UCSD-AML1 (cell line): ENCODE measurements around the gene CACNA2D4.

Source experiments
- DNase-seq: peaks from one replicate; lab custom pipeline; 2025; ENCODE audit not compliant: unreplicated experiment; lab: John Stamatoyannopoulos, UW

CACNA2D4 gene

DNA sequence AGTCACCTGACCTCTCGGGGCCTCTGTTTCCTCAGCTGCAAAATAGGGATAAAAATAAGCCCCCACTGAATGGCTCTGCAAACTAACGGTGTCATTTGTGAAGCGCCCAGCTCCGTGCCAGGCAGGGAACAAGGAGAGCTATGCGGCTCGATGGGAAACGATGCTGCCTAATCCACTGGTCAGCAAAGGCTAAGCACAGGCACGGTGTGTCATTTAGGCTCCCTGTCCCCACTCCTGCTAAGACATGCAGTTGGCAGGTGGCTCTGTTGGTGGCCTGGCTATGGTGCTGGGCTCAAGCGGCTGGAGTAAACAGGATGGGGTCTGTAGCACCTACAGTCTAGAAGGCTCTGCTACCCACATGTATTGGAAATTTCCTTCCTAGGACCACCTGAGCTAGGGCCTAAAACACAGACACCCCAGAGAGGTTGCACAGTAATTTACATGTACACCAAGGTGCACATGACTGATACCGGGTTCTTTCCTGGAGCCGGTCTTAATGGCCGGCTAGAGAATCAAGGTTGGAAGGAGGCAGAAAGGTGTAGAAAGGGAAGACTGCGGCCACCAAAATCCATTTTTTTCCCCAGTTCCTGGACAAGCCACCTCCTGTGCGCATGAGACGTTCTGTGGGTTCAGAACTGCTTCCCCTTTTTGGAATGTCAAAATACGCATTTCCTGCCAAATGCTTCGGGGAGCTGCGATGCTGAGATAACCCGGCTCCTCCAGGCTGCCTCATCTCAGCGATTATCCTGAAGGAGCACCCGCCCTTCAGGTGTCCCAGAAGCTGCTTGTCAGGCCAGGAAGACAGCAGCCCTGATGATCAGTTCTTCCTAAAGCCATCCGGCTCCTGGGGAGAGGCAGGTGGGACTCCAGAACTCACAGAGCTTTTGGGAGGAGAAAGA, 1.0 kb downstream of the CACNA2D4 start:
- DNase-seq, result peak; percentile 75

DNA sequence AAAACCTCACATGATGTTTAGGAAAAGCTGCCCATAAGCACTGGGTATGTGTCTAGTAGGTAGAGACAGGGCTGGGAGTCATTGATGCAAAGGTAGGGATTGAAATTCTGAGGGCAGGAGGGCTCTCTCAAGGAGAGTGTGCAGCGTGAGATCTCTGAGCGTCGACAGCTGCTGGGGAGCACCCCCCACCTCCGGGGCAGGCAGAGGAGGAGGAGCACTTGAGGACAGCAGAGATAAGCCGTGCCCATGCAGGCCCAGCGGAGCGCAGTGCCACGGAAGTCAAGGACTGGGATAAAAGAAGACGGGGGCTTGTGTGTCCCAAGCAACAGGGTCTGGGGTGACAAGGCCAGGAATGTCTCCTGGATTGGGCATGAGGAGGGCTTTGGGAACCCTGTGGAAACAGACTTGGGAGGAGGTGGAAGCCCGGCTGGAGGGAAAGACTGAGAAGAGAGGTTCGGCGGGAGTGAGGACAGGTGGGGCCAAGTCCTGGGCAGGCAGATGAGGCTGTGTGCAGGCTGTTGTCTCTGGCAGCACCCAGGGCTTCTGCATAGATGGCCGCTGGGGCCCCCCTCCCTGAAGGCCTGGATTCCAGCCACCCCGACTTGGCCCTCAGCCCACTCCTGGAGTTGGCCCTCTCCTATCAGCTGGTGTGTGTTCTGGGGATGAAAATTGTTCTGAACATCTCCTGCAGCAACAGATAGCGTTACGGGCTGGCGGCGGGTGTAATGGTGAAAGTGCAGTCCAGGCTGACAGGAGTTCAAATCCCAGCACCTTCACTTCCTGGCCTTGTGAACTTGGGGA, 1.9 kb downstream of the CACNA2D4 start:
- DNase-seq, result no peak

DNA sequence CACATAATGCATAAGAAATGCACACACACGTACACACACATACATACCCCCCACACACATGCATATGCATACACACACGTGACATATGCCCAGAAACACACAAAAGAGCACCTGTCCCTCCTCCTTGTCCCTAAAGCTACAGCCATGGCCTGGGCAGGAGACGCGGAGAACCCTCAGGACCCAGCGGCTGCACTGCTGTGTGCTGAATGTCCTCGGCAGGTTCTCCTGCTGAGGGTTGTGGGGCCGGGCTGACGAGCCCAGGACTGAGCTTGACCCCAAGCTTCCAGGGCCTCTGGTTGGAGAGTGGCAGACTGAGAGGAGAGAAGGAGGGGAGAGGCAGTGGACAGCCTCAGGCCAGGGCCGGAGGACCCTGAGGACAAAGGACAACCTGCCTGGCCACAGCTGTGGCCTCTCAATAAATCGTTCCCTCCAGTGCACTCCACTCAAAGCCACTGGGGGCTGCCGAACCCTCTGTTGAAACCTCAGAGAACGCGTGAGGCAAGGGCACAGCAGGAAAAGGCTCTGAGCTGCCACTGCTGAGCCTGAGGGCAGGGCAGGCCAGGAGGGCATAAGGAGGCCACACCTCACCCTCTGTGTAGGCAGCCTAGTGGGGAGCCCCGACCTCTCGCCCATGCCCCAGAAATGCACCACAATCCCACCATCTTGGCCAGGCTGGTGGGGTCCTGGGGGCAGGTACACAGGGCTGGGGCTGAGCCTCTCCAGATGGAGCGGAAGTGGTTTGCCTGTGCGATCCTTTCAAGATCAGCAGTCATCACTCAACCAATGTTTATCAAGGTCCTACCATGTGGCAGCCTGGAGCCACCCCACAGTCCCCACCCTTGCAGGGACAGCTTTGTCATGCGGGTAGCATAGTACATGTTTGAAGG, 3.1 kb downstream of the CACNA2D4 start:
- DNase-seq, result no peak

DNA sequence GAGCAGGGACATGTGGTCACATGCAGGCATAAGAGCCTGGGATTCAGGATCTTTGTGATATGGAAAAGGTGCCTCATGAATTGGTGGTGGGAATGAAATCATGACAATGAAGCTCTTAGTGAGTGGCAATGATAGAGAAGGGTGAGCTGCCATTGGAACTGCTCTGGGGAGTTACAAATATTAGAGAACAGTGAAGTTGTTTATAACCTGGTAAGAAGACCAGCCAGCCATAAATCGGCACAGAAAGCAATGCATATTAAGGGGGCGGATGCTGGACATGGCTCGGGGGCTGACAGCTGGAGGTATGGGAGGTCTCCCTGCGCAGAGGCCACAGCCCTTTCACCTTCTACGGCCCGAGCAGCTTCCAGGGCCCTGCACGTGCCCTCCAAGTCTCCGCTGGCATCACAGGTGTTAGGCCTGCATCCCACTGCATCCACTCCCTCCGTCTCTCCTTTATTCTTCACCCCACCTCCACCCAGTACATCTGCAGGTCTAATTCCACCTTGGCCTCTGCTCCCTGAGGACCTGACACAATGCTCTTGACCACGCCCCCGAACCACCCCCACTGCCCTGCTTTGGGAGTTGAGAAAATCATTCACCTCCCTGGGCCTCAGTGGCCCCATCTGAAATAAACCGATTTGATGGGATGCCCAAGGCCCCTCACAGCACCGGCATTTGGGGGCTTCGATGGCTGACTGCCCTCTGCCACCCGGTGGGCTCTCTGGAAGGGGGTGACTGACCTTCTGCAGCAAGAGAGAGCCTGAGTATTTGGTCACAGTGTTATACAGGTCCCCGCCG, 4.1 kb downstream of the CACNA2D4 start:
- no peak for DNase-seq

DNA sequence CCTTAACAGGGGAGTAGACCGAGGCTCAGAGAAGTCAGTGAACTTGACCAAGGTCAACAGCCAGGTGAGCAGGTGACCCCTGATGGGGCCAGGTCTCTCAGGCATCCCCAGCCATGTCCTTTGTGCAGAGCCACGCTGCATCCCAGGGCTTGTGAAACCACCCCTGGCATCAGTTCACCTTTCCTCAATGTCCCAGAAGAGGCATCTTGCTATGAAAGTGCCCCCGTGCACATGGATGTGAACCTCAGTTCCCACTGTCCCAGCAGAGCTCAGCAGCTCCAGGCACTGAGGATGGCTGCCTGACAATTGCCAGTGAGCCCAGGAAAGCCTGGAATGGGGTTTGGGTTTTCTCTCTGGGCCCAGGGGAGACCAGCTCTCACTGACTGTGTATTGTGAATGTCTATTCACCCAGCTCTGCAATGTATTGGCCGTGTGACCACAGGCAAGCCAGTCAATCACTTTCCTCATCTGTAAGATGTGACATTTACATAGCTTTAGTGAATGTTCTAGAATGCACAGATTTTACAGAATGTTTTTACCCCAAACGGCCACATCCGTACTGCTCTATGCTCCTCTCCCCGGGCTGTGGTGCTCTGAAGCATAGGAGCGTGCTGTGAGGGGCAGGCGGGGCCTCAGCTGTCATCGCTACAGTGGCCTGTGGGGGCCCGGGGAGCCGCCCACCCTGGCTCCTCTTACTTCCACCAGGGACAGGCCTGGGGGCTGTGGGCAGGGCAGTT, 4.9 kb downstream of the CACNA2D4 start:
- DNase-seq, result no peak

DNA sequence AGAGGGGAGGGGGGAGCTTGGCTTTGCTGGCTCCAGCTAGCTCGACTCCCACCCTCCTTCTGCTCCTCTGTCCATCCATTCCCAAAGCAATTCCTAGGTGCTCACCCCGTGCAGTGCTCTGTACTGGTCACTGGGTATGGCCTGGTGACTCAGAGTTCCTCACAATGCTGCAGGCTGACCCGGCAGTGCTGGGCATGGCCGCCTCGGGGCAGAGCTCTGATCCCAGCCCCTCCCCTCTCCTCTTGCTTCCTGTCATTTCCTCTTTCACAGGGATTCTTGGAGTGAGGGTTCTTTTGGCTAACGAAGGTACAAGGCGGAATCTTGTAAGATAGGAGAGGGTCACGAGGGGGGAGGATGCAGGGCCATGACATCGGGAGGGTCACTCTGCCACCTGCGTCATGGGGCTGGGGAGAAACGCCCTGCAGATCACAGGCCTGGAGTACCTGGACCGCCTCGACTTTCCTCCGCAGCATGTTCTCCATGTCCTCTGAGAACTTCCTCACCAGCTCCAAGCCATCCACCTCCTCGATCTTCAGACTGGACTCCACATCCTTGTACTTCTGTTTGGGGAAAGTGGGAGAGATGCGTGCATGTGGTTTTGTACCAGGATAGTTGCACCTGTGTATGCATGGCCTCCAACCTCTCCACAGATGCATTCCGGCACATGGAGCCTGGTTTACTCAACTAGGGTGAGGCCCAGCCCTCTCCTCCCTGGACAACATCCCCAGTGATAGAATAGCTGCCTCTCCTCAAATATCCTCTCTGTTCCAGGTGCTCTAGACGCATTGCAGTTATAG, 5.7 kb downstream of the CACNA2D4 start:
- DNase-seq, result no peak

DNA sequence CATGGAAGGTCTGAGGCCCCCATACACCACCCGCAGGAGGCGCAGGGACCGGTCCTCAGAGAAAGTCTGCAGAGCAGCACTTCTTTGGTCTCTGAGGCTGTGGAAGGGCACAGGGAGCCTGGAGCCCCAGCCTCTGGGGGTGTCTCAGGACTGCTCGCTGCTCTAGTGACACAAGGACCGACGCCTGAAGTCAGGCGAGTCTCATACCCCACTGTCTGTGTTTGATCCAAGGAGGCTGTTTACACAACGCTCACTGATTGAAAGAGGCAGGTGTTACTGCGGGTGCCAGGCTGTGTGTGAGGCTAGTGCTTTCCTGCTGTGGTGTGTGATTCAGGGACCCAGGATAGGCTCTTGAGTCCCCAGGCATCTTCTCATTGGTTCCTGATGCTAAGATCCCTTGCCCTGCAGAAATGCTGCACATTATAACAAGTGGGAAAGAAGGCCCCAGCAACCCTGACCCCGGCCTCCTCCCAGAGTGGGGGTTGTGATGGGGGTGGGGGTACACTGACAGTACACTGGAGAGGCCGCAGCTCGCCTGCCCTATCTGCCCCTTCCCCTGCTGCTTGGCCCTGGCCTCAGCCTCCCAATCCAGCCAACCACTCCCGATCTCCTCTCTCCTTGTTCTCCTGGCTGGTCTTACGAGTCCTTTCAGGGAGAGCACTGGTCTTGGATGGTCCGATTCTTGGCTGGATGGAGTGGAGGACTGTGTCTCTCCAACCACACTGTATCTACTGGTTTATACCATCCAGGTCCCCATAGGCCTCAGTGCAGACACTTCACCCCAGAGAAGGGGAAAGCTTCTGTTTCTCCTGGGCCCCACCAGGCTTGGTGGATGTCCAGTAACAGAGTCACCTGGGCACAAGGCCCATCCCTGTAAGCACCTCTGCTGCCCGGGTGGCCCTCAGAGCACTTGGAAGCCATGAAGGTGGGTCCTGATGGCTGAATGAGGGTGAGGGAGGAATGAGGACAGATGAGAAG, 6.6 kb downstream of the CACNA2D4 start:
- no peak for DNase-seq

DNA sequence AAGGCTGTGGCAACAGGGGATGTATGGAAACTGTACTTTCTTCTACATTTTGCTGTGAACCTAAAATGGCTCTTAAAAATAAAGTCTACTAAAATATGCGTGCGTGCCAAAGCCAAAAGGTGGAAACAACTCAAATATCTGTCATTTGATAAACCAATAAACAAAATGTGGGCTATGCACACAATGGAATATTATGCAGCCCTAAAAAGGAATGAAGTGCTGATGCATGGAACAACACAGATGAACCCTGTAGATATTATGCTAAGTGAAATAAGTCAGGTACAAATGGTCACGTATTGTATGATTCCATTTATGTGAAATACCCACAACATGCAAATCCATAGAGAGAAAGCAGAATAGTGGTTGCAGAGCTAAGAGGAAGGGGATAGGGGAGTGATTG, 8.0 kb downstream of the CACNA2D4 start:
- no peak for DNase-seq

DNA sequence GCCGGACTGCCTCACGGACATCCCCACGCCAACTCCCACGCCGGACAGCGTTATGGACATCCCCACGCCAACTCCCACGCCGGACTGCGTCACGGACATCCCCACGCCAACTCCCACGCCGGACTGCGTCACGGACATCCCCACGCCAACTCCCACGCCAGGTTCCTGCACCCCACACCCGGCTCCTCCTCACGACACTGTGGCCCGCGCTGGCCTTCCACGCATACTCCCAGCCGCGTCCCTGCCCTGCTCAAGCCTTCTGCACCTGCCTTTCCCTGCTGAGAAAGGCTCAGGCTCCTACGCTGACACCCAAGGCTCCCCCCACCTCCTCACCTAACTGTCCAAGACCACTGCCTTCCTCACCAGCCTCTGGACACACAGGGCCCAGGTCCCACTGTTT, 9.7 kb downstream of the CACNA2D4 start:
- no peak for DNase-seq

DNA sequence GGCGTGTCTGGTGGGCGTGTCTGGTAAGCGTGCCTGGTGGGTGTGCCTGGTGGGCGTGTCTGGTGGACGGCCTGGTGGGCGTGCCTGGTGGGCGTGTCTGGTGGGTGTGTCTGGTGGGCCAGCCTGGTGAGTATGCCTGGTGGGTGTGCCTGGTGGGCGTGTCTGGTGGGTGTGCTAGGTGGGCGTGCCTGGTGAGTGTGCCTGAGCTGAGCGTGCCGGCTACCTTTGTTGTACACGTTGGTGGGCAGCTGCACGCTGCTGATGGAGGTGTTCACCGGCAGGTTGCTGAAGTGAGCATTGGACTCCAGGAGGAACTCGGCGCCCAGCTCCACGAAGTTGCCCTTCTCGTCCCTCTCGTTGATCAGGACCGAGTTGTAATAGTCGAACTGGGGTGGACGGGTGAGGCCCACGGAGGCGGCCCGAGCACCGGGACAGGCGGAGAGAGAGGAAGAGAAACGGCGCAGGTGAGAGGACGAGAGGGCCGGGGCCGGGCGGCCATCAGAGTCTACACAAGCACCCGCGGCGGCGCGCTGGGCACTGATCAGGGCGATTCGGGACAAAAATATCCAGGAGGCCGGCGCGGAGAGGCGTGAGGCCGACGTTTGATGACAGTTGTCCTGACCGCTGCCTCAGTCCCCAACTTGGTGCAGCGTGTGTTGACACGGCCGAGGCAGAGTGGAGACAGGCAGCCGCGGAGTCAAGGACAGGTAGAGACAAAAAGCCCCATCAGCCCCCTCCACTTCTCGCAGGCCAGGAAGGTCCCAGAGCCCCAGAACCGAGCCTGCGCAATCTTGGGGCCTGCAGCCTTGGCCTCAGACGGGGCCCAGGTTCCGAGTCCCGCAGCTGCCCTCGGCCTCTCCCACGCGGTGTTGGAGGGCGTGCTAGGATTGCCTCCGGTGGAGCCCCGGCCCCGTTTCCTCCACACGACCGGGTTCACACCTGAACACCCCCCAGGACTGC, 10.5 kb downstream of the CACNA2D4 start:
- DNase-seq, result no peak

DNA sequence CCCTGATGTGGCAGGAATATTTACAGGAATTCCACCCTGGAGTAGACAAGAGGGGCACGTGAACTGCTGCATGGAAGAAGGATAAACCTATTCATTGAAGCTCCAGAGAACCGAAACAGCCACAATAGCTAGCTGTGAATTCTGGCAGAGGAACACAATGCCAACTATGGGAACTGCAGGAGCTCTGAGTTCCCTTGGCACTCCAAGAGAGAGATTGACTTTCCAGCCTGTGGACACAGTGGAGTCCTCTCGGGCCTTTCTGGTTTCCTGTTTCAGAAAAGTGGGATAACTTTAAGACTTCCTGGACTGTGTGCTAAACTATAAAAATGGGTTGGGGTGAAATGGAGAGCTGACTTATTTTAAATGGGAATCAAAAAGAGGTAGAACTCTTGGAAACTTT, 11.9 kb downstream of the CACNA2D4 start:
- DNase-seq, result no peak

DNA sequence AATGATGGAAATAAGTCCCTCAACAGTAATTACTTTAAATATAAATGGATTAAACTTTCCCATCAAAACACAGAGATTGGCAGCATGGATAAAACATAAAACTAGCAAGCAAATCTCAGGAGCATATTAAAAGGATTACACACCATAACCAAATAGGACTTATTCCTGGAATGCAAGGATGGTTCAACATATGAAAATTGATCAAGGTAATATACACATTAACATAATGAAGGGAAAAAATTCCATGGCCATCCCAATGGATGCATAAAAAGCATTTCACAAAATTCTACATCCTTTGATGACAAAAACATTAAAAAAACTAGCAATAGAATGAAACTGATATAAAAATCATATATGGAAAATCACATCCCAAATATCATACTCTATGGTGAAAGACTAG, 13.6 kb downstream of the CACNA2D4 start:
- no peak for DNase-seq

DNA sequence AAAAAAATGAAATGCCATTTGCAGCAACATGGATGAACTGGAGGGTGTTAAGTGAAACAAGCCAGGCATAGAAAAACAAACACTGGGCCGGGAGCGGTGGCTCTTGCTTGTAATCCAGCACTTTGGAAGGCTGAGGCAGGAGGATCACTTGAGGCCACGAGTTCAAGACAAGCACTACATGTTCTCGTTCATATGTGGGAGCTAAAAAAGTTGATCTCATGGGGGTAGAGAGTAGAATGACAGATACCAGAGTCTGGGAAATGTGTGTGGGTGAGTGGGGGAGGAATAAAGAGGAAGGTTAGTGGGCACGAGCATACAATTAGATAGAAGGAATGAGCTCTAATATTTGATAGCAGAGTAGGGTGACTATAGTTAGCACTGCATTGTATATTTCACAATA, 21.5 kb downstream of the CACNA2D4 start:
- DNase-seq, result no peak

DNA sequence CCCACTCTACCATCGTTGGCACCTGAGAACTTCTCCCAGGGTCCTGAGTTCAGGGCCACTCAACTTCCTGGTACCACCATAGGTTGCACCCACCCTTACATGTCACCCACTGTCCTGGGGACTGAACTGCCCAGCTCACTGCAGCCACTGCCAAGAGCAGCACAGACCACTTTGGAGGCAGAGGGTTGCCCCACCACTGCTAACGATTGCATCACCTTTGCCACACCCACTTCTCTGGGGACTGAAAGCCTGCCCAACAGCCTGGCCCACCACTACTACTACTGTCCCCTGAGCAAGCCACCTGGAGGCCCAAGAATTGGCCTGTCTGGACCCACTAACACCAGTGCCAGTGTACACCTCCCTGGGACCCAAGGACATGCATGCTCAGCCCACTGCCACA, 27.6 kb downstream of the CACNA2D4 start:
- DNase-seq, result no peak

DNA sequence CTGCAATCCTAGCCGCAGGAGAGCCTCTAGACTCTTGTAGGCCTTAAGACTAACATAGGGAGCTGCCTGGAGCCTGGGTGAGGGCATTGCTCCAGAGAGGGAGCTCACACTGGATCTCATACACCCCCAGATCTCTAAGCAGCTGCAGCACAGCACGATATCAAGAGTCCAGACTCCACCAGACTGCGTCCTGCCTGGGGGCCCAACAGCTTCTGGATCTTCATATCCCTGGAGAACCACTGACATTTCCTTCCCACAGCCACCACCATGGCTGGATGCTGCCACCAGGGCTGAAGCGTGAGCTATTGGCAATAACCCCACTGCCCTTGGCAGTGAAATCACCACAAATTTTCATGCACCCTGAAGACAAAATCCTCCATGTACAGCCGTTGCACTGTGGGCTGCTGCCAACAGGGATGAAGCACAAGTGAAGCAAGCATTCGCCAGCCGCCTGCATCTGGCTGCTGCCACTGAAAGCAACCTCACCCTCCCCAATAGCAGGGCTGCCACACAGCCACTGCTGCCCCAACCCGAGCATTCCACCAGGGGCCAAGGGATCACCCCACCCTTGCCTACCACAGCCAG, 28.2 kb downstream of the CACNA2D4 start:
- DNase-seq, result no peak

DNA sequence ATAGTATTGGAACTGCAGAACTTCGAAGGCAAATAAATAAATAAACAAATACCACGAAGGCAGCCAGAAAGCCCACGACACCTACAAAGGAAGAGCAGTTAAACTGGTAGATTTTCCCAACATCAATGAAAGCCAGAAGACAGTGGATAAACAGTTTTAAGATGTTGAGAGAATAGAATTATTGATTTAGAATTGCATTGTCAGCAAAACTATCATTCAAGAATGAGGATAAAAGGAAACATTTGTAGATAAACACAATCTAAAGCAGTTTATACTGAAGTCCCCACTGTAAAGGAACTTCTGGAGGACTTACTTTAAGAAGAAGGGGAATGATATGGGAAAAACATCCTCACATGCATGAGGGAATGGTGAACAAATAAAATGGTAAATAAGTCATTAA, 29.5 kb downstream of the CACNA2D4 start:
- DNase-seq, result no peak
